ENCODE results near the gene SORBS1. TPM values are rescaled to one million over a fixed set of nuclear protein-coding genes. Genes with fewer than 3 reads are reported as not detected.
"Not testable (repeated sequence)": the region's sequence is repeated elsewhere in the genome, so short reads cannot be mapped to it uniquely, and the experiment has no call there.

Gene SORBS1
- total RNA-seq, 1 donor from 2014 or later: 0.77 TPM

DNA sequence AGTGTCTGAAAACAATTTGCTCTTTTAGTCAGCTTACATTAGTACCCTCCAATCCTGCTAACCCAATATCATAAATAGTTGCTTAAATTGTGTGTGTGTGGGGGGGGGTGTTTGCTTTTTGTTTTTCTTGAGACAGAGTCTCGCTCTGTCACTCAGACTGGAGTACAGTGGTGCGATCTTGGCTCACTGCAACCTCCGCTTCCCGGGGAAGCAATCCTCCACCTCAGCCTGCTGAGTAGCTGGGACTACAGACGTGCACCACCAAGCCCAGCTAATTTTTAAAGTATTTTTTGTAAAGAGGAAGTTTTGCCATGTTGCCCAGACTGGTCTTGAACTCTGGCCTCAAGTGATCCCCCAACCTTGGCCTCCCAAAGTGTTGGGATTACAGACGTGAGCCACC, 196.8 kb downstream of the SORBS1 start:
- no peaks in the 10 kb centered on the region for H3K9me3 Mint-ChIP-seq
- H3K36me3 Mint-ChIP-seq (ENCODE audit: low read depth): no peaks in the 10 kb centered on the region
- no peak overlapping the region for H3K27ac Mint-ChIP-seq
- intact Hi-C loops (cut with micrococcal nuclease): loop anchor here (5.0 kb wide), 1 partner anchor 732 kb away; no protein-coding TSS in a partner anchor
- DNase-seq: no peak
- no peak overlapping the region for H3K4me3 Mint-ChIP-seq
- H3K4me1 Mint-ChIP-seq: no peaks in the 10 kb centered on the region
- H3K27me3 Mint-ChIP-seq: peaks cover 25% of the 10 kb centered on the region

DNA sequence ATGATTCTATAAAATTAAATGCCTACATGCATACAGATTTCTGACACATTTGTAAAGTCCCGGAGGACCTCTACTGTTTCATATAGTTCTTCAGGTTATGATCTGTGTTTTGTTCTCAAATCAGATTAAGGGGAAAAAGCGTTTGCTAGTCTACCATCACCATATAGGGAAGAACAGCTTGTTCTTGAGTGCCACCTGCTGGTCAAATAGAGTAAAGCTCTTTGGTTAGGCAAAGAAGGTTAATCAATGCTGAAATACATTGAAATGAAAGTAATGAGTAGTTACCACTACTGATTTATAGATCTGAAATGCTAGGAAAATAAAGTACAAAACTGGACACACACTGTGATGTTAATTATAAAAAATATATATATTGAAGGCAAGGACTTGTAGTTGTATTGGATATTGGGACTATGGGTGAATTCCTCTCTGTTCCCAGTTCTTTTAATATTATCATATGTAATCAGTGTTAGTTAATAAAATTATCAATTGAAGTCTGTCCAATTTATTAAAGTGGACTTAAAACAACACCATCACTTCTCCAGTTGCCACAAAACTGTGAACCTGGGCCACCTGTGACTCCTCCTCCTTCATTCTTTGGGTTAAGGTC, 197.8 kb downstream of the SORBS1 start:
- peaks cover 18% of the 10 kb centered on the region for H3K27me3 Mint-ChIP-seq
- intact Hi-C loops (cut with micrococcal nuclease): loop anchor here (1.0 to 5.0 kb wide), 4 partner anchors 117 to 731 kb away; no protein-coding TSS in a partner anchor
- no peaks in the 10 kb centered on the region for H3K9me3 Mint-ChIP-seq
- H3K36me3 Mint-ChIP-seq (ENCODE audit: low read depth): no peaks in the 10 kb centered on the region
- DNase-seq: peak; percentile 89
- no peak overlapping the region for H3K4me3 Mint-ChIP-seq
- no peaks in the 10 kb centered on the region for H3K4me1 Mint-ChIP-seq
- H3K27ac Mint-ChIP-seq: no peak overlapping the region

DNA sequence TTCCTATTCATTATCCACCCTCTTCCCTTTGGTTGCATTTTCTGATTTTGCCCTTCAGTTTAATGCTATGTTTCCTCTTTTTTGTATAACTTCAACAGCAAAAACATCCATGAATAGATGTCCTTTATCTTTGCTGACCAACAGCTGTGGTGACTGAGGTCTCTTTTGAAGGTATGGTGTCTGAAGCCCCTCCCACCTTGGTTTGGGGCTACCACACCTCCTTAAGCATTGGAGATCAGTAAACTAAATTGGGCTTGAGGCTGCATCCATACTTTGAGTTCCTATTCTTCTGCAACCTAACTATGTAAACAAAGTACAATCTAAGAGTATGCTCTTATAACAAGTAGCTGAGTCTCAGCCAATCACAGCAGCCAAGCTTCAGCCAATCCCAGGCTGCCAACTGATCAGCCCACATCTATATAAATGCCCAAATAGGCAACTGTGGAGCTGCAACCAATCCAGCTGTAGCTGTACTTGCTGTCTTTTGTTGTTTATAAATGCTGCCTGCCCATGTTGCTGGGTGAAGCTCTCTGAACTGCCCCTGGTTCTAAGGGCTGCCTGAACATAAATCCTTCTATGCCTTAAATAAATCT, 201.0 kb downstream of the SORBS1 start:
- Mint-ChIP-seq H3K4me1 (no peaks in the 10 kb centered on the region), H3K4me3 (no peak overlapping the region), H3K27me3 (peaks cover 5% of the 10 kb centered on the region), H3K9me3 (no peaks in the 10 kb centered on the region), H3K27ac (no peak overlapping the region), H3K36me3 (ENCODE audit: low read depth) (no peaks in the 10 kb centered on the region)
- DNase-seq: no peak
- intact Hi-C loops (cut with micrococcal nuclease): loop anchor here (5.0 kb wide), 1 partner anchor 728 kb away; no protein-coding TSS in a partner anchor

DNA sequence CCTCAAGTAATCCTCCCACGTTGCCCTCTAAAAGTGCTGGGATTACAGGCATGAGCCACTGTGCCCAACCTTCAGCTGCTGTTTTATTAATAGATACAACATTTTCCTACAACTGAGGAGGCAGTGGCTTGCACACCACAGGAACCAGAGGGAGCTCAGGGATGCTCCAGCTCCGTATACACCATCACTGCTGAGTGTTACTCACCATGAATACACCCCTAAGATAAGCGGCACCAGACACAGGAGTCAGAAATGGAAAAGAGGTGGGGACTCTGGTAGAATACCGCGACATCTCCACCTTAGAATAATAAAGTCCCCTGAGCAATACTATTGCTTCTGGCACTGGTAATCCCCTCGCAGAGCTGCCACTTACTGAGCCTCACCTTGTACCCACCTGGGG, 201.7 kb downstream of the SORBS1 start:
- H3K9me3 Mint-ChIP-seq: no peaks in the 10 kb centered on the region

DNA sequence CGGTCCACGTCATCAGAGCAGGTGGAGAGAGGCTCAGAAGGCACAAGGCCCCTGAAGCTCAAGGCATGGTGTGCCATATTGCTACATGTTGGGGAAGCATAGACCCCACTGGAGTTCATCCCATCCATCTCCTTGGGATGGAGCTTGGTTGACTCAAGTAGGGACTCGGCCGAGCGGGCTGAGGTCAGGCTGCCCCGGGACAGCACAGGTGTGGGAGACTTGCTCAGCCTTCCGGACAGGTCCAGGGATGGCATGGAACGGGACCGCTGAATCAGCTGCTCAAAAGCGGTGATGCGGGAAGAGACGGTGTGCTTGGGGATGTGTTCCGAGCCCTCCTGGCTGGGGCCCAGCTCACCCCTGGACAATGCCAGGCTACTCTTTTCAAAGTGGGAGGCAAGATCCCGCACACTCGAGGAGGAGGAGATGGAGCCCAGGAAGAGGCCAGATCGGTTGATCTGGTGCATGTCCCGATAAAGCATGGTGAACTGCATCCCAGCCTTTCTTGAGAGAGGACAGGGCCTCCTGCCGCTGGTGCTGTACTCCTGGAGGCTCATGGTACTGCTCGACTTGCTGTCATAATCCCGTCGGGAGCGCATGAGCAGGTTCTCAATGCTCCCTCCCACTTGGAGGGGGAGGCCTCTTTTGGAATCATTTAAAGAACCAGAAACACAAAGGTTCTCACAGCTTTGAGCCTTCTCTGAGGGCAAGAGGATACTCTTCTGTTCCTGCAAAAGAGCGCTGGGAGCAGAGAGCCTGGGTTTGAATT, 204.8 kb downstream of the SORBS1 start:
- Mint-ChIP-seq H3K36me3 (ENCODE audit: low read depth) (no peaks in the 10 kb centered on the region), H3K27me3 (peaks cover 2% of the 10 kb centered on the region), H3K4me3 (no peak overlapping the region)

More for the DNA sequence above, 201.7 kb downstream of the SORBS1 start:
- no peak overlapping the region for H3K4me3 Mint-ChIP-seq
- intact Hi-C loops (cut with micrococcal nuclease): no loop called here
- no peaks in the 10 kb centered on the region for H3K36me3 Mint-ChIP-seq (ENCODE audit: low read depth)
- H3K27ac Mint-ChIP-seq: no peak overlapping the region
- H3K4me1 Mint-ChIP-seq: no peaks in the 10 kb centered on the region
- DNase-seq: no peak
- peaks cover 6% of the 10 kb centered on the region for H3K27me3 Mint-ChIP-seq

DNA sequence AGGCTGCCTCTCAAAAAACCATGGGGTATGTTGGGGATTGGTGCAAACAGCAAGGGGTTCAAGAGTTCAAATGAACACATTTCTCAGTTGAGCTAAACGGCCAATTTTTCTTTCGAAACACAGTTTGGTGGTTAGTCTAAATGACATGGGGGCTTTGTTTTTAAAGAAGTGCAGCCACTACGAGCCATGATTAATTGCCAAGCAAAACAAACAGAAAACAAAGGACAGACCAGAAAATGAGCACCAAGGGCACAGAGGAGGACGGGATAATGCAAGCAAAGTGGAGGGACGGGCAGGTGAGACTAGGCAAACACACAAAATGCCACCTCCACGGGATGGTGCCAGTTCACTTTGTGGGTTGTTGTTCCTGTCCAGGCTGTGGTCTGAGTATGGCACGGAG, 205.9 kb downstream of the SORBS1 start:
- DNase-seq: no peak
- no peak overlapping the region for H3K27ac Mint-ChIP-seq
- H3K9me3 Mint-ChIP-seq: no peaks in the 10 kb centered on the region
- no peaks in the 10 kb centered on the region for H3K4me1 Mint-ChIP-seq
- intact Hi-C loops (cut with micrococcal nuclease): no loop called here
- peaks cover 2% of the 10 kb centered on the region for H3K27me3 Mint-ChIP-seq
- no peak overlapping the region for H3K4me3 Mint-ChIP-seq
- no peaks in the 10 kb centered on the region for H3K36me3 Mint-ChIP-seq (ENCODE audit: low read depth)

More for the DNA sequence above, 204.8 kb downstream of the SORBS1 start:
- no peaks in the 10 kb centered on the region for H3K9me3 Mint-ChIP-seq
- DNase-seq: no peak
- H3K27ac Mint-ChIP-seq: no peak overlapping the region
- no peaks in the 10 kb centered on the region for H3K4me1 Mint-ChIP-seq
- intact Hi-C loops (cut with micrococcal nuclease): no loop called here

DNA sequence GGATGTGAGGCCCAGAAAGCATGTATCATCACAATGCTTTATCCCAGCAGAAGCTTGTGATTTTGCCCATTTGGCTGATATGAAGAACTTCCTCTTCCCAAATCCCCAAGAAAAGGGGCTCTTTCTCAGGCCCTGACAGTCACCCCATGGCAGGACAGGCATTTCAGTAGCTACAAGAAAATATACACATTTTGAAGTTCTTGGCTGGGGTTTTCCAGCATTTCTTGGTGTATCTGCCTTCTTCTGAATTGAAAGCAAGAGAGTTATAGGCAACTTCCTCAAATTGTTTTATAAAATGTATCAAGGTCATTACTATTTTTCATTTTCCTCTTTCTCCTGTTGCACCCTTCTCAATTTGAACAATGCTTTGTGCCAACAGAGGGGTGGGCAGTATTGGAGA, 207.1 kb downstream of the SORBS1 start:
- H3K27me3 Mint-ChIP-seq: peaks cover 2% of the 10 kb centered on the region
- H3K9me3 Mint-ChIP-seq: no peaks in the 10 kb centered on the region
- H3K36me3 Mint-ChIP-seq (ENCODE audit: low read depth): no peaks in the 10 kb centered on the region
- intact Hi-C loops (cut with micrococcal nuclease): no loop called here
- DNase-seq: no peak
- no peaks in the 10 kb centered on the region for H3K4me1 Mint-ChIP-seq
- no peak overlapping the region for H3K4me3 Mint-ChIP-seq
- no peak overlapping the region for H3K27ac Mint-ChIP-seq

DNA sequence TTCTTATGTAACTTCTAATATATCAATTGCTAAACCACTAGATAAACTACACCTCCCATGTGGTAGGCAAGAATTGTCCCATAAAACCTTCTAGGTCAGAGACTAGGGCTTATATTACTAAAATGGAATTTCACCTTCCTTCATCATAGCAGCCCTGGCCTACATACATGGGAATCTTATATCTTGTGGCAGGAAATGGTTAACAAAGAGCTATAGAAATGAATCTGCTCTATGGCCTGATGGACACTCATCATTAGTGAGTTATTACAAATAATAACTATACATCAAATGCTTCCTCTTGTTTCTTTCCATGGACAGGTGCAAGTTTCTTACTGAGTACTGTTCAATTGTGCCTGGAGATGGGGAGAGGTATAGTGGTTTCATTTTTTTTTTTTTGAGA, 208.0 kb downstream of the SORBS1 start:
- intact Hi-C loops (cut with micrococcal nuclease): no loop called here
- no peak overlapping the region for H3K27ac Mint-ChIP-seq
- H3K4me1 Mint-ChIP-seq: no peaks in the 10 kb centered on the region
- DNase-seq: no peak
- no peak overlapping the region for H3K4me3 Mint-ChIP-seq
- H3K9me3 Mint-ChIP-seq: no peaks in the 10 kb centered on the region
- no peaks in the 10 kb centered on the region for H3K36me3 Mint-ChIP-seq (ENCODE audit: low read depth)
- H3K27me3 Mint-ChIP-seq: peaks cover 5% of the 10 kb centered on the region

DNA sequence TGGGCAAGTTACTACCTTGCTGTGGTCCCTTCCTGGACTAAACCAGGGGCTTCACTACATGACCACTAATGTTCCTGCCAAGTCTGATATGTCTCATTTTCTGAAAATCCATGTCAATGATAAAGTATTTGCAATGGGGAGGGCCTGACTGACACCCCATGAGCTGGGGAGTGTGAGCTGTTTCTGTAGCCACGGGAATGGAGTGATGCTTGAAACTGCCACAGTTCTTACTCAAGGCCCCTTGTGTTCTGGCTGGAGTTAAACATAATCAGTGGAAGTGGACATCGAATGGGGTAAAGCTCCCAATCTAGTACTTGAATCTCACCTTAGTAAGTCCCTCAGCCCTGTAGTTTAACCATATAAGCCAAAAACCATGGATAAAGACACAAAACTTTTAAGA, 208.5 kb downstream of the SORBS1 start:
- Mint-ChIP-seq H3K27ac (no peak overlapping the region), H3K4me3 (no peak overlapping the region), H3K36me3 (ENCODE audit: low read depth) (no peaks in the 10 kb centered on the region), H3K4me1 (no peaks in the 10 kb centered on the region), H3K9me3 (no peaks in the 10 kb centered on the region), H3K27me3 (peaks cover 5% of the 10 kb centered on the region)
- intact Hi-C loops (cut with micrococcal nuclease): no loop called here
- no peak for DNase-seq

DNA sequence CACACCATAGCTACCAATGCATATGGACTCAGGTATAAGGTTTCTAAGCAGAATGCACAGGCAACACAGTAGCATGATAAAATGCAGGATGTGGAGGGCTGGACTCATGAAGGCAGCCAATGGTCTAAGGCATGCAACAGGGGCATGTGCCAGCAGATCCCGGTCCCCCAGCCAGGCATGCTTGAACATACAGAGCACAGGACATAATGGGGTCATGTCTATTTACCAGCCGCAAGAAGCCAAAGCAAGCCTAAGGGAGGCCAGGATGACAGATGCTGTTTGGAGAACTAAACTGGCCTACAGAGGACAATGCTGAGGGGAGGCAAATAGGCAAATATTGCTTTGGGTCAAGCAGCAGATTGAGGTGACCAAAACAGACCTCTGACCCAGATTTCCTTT, 210.3 kb downstream of the SORBS1 start:
- H3K9me3 Mint-ChIP-seq: no peaks in the 10 kb centered on the region
- intact Hi-C loops (cut with micrococcal nuclease): no loop called here
- no peaks in the 10 kb centered on the region for H3K4me1 Mint-ChIP-seq
- DNase-seq: no peak
- H3K36me3 Mint-ChIP-seq (ENCODE audit: low read depth): no peaks in the 10 kb centered on the region
- no peak overlapping the region for H3K27ac Mint-ChIP-seq
- peaks cover 15% of the 10 kb centered on the region for H3K27me3 Mint-ChIP-seq
- no peak overlapping the region for H3K4me3 Mint-ChIP-seq

DNA sequence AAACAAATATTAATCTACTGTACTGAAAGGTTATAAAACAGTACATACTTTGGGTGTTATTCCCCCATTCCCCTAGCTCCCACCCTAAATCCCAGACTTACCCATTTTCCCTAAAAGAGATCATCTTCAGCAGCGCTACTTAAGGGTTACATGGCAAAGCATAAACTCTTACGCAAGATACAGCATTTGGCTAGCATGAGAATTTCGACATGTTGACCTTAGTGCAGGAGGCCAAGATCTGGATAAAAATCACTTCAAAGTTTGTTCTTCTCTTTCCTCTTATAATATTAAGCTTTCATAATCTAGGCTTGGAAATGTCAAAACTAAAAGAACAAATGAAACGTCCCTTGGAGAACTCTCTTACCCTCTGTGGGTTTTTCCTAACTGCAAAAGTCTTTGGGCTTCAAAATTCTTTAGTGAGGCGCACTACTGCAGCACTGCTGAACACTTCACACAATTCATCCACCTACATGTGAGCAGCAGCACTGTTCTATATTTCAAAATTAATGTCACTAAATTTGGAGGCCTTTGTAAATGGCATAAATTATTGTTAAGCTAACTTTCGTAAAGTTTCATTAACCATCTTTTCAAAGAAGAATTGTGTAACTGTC, 210.8 kb downstream of the SORBS1 start:
- Mint-ChIP-seq H3K4me1 (no peaks in the 10 kb centered on the region), H3K9me3 (no peaks in the 10 kb centered on the region), H3K27me3 (peaks cover 15% of the 10 kb centered on the region), H3K36me3 (ENCODE audit: low read depth) (no peaks in the 10 kb centered on the region), H3K4me3 (no peak overlapping the region), H3K27ac (no peak overlapping the region)
- intact Hi-C loops (cut with micrococcal nuclease): no loop called here
- DNase-seq: no peak

DNA sequence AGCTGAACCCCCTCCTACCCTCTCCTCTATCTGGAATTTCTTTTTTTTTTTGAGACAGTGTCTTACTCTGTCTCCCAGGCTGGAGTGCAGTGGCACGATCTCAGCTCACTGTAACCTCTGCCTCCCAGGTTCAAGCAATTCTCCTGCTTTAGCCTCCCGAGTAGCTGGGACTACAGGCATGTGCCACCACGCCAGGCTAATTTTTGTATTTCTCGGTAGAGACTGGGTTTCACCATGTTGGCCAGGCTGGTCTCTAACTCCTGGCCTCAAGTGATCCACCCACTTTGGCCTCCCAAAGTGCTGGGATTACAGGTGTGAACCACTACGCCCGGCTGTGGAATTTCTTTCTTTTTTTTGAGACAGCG, 213.8 kb downstream of the SORBS1 start:
- H3K9me3 Mint-ChIP-seq; H3K4me1 Mint-ChIP-seq; H3K4me3 Mint-ChIP-seq; H3K27ac Mint-ChIP-seq; H3K36me3 Mint-ChIP-seq (ENCODE audit: low read depth); DNase-seq; intact Hi-C loops (cut with micrococcal nuclease): not testable (repeated sequence)
- peaks cover 13% of the 10 kb centered on the region for H3K27me3 Mint-ChIP-seq

DNA sequence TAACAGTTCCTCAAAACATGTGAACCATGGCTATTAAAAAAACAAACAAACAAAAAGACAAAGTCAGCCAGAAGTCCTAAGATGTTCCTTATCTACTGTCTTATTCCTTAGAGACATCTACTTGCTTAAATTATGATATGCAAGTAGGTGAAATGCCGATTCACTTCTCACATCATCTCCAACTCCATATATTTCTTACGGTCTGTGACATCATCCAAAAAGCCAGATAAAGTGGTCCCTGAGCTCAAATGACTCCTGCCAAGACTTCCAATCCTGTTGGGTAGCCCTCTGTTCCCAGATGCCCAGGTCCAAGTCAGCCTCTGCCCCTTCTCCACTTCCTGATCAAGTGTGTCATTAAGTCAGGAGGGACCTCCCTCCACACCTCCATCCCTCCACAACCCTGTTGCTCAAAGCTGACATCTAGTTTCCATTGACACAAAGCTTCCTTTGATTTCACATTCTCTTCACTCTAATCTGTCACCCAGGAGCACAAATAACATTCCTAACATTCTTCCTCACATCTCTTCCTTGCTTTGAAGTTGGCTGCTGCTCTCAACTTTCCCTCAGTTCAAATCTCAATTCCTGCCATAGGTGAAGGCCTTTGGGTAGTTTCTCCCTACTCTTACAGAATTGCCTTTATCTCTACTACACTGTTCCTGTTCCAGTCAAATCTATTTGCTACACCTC, 214.3 kb downstream of the SORBS1 start:
- intact Hi-C loops (cut with micrococcal nuclease): no loop called here
- no peak for DNase-seq
- Mint-ChIP-seq H3K27me3 (peaks cover 13% of the 10 kb centered on the region), H3K4me1 (no peaks in the 10 kb centered on the region), H3K27ac (no peak overlapping the region), H3K36me3 (ENCODE audit: low read depth) (no peaks in the 10 kb centered on the region), H3K9me3 (no peaks in the 10 kb centered on the region), H3K4me3 (no peak overlapping the region)

DNA sequence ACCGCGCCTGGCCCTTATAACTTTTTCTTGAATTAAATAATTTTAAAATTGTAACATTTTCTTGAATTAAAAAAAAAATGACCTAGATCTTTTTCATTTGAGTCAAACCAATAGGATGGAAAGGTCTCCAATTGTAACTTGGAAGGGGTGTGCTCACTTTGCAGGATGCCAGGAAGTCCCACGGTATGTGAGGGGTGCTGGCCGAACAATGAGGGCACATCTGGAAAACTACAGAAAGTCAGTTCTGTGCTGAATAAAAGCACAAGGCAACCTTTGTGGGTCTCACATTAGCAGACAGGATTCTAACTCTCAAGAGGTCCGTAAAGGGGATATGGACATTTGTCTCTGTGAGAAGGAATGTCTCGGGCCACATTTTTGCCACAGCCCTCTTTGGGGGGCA, 217.6 kb downstream of the SORBS1 start:
- Mint-ChIP-seq H3K4me1 (no peaks in the 10 kb centered on the region), H3K27ac (no peak overlapping the region), H3K27me3 (peaks cover 12% of the 10 kb centered on the region), H3K9me3 (no peaks in the 10 kb centered on the region), H3K36me3 (ENCODE audit: low read depth) (no peaks in the 10 kb centered on the region), H3K4me3 (no peak overlapping the region)
- intact Hi-C loops (cut with micrococcal nuclease): no loop called here
- DNase-seq: no peak
